Fibroblast of mammary gland (primary cell): ENCODE measurements around the gene KREMEN2.

Experiments
- DNase-seq: peaks from one replicate; pipeline ENCODE4 v3.0.0-alpha.2; 2010; ENCODE audit warnings: low read depth
- H3K4me3 ChIP-seq: 2 replicates; pipeline ENCODE4 v1.5.1; 2011; ENCODE audit warnings: low read depth, mild to moderate bottlenecking, low read length, moderate library complexity; ENCODE audit not compliant: control insufficient read depth
- CTCF ChIP-seq: conservative IDR thresholded peaks from 2 replicates; pipeline ENCODE4 v1.5.1; 2011; ENCODE audit warnings: low read depth, low read length, inconsistent platforms; ENCODE audit not compliant: control insufficient read depth, insufficient read depth

The KREMEN2 gene

GRCh38 chr16:3013998-3014690 lies 50.1 kb downstream of the KREMEN2 start:
- DNase-seq, result no peak
- TF ChIP-seq CTCF, result no peak
- no peak overlapping the region for H3K4me3 ChIP-seq

- no peak overlapping the region for H3K4me3 ChIP-seq
- TF ChIP-seq CTCF, result no peak
- DNase-seq, result no peak
Measured at GRCh38 chr16:3014971-3015370, 50.9 kb downstream of the KREMEN2 start.

GRCh38 chr16:3015865-3016521 lies 51.9 kb downstream of the KREMEN2 start:
- no peak for TF ChIP-seq CTCF

GRCh38 chr16:3017344-3017743 lies 53.3 kb downstream of the KREMEN2 start:
- no peak for TF ChIP-seq CTCF
- DNase-seq, result no peak
- no peak overlapping the region for H3K4me3 ChIP-seq

More at GRCh38 chr16:3015865-3016521, 51.9 kb downstream of the KREMEN2 start:
- no peak overlapping the region for H3K4me3 ChIP-seq
- DNase-seq, result no peak
